ENCODE results near the gene ZACN. TPM values are rescaled to one million over a fixed set of nuclear protein-coding genes. Genes with fewer than 3 reads are reported as not detected.

The ZACN gene
- total RNA-seq, 4 donors from 2014 or later, result not detected

GRCh38 chr17:76046064-76046463 lies 32.9 kb upstream of the ZACN start:
- H3K9me3 ChIP-seq, result no peaks in the 10 kb centered on the region
- DNase-seq, result no peak
- TF ChIP-seq CTCF (IDR thresholded peaks at IDR 0.05) (no peak), POLR2A (IDR thresholded peaks at IDR 0.05) (no peak)
- no peak overlapping the region for H3K27ac ChIP-seq
- no peaks in the 10 kb centered on the region for H3K27me3 ChIP-seq
- no peaks in the 10 kb centered on the region for H3K4me1 ChIP-seq
- no peaks in the 10 kb centered on the region for H3K36me3 ChIP-seq
- H3K4me3 ChIP-seq, result no peak overlapping the region
- intact Hi-C loops (cut with DNase I; ENCODE audit: low total_unique reads), result no loop called here

GRCh38 chr17:76048025-76048605 lies 30.9 kb upstream of the ZACN start:
- H3K27me3 ChIP-seq, result no peaks in the 10 kb centered on the region
- no peak for DNase-seq
- TF ChIP-seq POLR2A (IDR thresholded peaks at IDR 0.05) (no peak), CTCF (IDR thresholded peaks at IDR 0.05) (no peak)
- H3K4me3 ChIP-seq, result no peak overlapping the region
- no peaks in the 10 kb centered on the region for H3K4me1 ChIP-seq
- no peaks in the 10 kb centered on the region for H3K9me3 ChIP-seq
- no peak overlapping the region for H3K27ac ChIP-seq
- no peaks in the 10 kb centered on the region for H3K36me3 ChIP-seq
- intact Hi-C loops (cut with DNase I; ENCODE audit: low total_unique reads), result no loop called here

GRCh38 chr17:76048711-76049110 lies 30.3 kb upstream of the ZACN start:
- no peaks in the 10 kb centered on the region for H3K27me3 ChIP-seq
- intact Hi-C loops (cut with DNase I; ENCODE audit: low total_unique reads), result no loop called here
- no peak overlapping the region for H3K4me3 ChIP-seq
- H3K36me3 ChIP-seq, result no peaks in the 10 kb centered on the region
- no peak for DNase-seq
- TF ChIP-seq CTCF (IDR thresholded peaks at IDR 0.05) (no peak), POLR2A (IDR thresholded peaks at IDR 0.05) (no peak)
- no peaks in the 10 kb centered on the region for H3K4me1 ChIP-seq
- no peak overlapping the region for H3K27ac ChIP-seq
- H3K9me3 ChIP-seq, result no peaks in the 10 kb centered on the region

GRCh38 chr17:76049239-76049638 lies 29.7 kb upstream of the ZACN start:
- Histone ChIP-seq H3K27me3 (no peaks in the 10 kb centered on the region), H3K4me3 (no peak overlapping the region), H3K27ac (no peak overlapping the region), H3K9me3 (no peaks in the 10 kb centered on the region), H3K36me3 (no peaks in the 10 kb centered on the region), H3K4me1 (no peaks in the 10 kb centered on the region)
- TF ChIP-seq POLR2A (IDR thresholded peaks at IDR 0.05), result no peak
- no peak for TF ChIP-seq CTCF (IDR thresholded peaks at IDR 0.05)
- intact Hi-C loops (cut with DNase I; ENCODE audit: low total_unique reads), result no loop called here
- DNase-seq, result no peak

- no peaks in the 10 kb centered on the region for H3K9me3 ChIP-seq
- TF ChIP-seq CTCF (IDR thresholded peaks at IDR 0.05) (no peak), POLR2A (IDR thresholded peaks at IDR 0.05) (no peak)
- no peak overlapping the region for H3K4me3 ChIP-seq
- H3K36me3 ChIP-seq, result no peaks in the 10 kb centered on the region
- intact Hi-C loops (cut with DNase I; ENCODE audit: low total_unique reads), result no loop called here
- no peaks in the 10 kb centered on the region for H3K4me1 ChIP-seq
- H3K27ac ChIP-seq, result no peak overlapping the region
- no peaks in the 10 kb centered on the region for H3K27me3 ChIP-seq
- no peak for DNase-seq
Observed at GRCh38 chr17:76049836-76050537, 29.0 kb upstream of the ZACN start.

Measured in uterus (tissue), 4 donors.